Measurements from ENCODE around the gene HNRNPF.
A peak's percentile ranks its signal among the peaks of the same experiment; 100 is the strongest.
"Not testable (repeated sequence)": the region's sequence is repeated elsewhere in the genome, so short reads cannot be mapped to it uniquely, and the experiment has no call there.

Gene HNRNPF

GRCh38 chr10:43355749-43356371 lies 53.1 kb downstream of the HNRNPF start:
- DNase-seq (ENCODE audit: low read depth, low spot score): peak; percentile 90
- H3K27ac ChIP-seq: peak overlapping the region; percentile 83

- no peak for DNase-seq (ENCODE audit: low read depth, low spot score)
- peak overlapping the region; percentile 83 for H3K27ac ChIP-seq
These were observed 54.1 kb downstream of the HNRNPF start for GRCh38 chr10:43354879-43355380.

- H3K27ac ChIP-seq: peak overlapping the region; percentile 83
- DNase-seq (ENCODE audit: low read depth, low spot score): no peak
These were observed 54.7 kb downstream of the HNRNPF start for GRCh38 chr10:43354330-43354635.

GRCh38 chr10:43353495-43354329 lies 55.3 kb downstream of the HNRNPF start:
- no peak for DNase-seq (ENCODE audit: low read depth, low spot score)

GRCh38 chr10:43352951-43353350 lies 56.0 kb downstream of the HNRNPF start:
- no peak overlapping the region for H3K27ac ChIP-seq
- no peak for DNase-seq (ENCODE audit: low read depth, low spot score)

More at GRCh38 chr10:43353495-43354329, 55.3 kb downstream of the HNRNPF start:
- peak overlapping the region; percentile 83 for H3K27ac ChIP-seq

- no peak for DNase-seq (ENCODE audit: low read depth, low spot score)
- H3K27ac ChIP-seq: no peak overlapping the region
These were observed 57.7 kb downstream of the HNRNPF start for GRCh38 chr10:43351301-43351700.

- no peak overlapping the region for H3K27ac ChIP-seq
These were observed 58.3 kb downstream of the HNRNPF start for GRCh38 chr10:43350686-43351085.

GRCh38 chr10:43350156-43350555 lies 58.8 kb downstream of the HNRNPF start:
- DNase-seq (ENCODE audit: low read depth, low spot score): no peak
- H3K27ac ChIP-seq: no peak overlapping the region

More at GRCh38 chr10:43350686-43351085, 58.3 kb downstream of the HNRNPF start:
- DNase-seq (ENCODE audit: low read depth, low spot score): no peak

- DNase-seq (ENCODE audit: low read depth, low spot score): no peak
- no peak overlapping the region for H3K27ac ChIP-seq
These were observed 60.3 kb downstream of the HNRNPF start for GRCh38 chr10:43348511-43349312.

GRCh38 chr10:43347997-43348396 lies 61.0 kb downstream of the HNRNPF start:
- H3K27ac ChIP-seq: no peak overlapping the region
- DNase-seq (ENCODE audit: low read depth, low spot score): no peak

- no peak for DNase-seq (ENCODE audit: low read depth, low spot score)
- no peak overlapping the region for H3K27ac ChIP-seq
These were observed 64.9 kb downstream of the HNRNPF start for GRCh38 chr10:43344051-43344450.

GRCh38 chr10:43343126-43343525 lies 65.9 kb downstream of the HNRNPF start:
- no peak overlapping the region for H3K27ac ChIP-seq
- no peak for DNase-seq (ENCODE audit: low read depth, low spot score)

- DNase-seq (ENCODE audit: low read depth, low spot score): no peak
- H3K27ac ChIP-seq: no peak overlapping the region
These were observed 66.5 kb downstream of the HNRNPF start for GRCh38 chr10:43342279-43343125.

- no peak overlapping the region for H3K27ac ChIP-seq
- DNase-seq (ENCODE audit: low read depth, low spot score): no peak
These were observed 67.5 kb downstream of the HNRNPF start for GRCh38 chr10:43341450-43341849.

- peak; percentile 80 for DNase-seq (ENCODE audit: low read depth, low spot score)
These were observed 68.4 kb downstream of the HNRNPF start for GRCh38 chr10:43340619-43341018.

GRCh38 chr10:43340101-43340500 lies 68.9 kb downstream of the HNRNPF start:
- H3K27ac ChIP-seq: no peak overlapping the region
- DNase-seq (ENCODE audit: low read depth, low spot score): no peak

More at GRCh38 chr10:43340619-43341018, 68.4 kb downstream of the HNRNPF start:
- no peak overlapping the region for H3K27ac ChIP-seq

GRCh38 chr10:43339136-43339535 lies 69.8 kb downstream of the HNRNPF start:
- no peak for DNase-seq (ENCODE audit: low read depth, low spot score)
- H3K27ac ChIP-seq: no peak overlapping the region

- no peak overlapping the region for H3K27ac ChIP-seq
- no peak for DNase-seq (ENCODE audit: low read depth, low spot score)
These were observed 70.9 kb downstream of the HNRNPF start for GRCh38 chr10:43338117-43338516.

- not testable (repeated sequence) for DNase-seq (ENCODE audit: low read depth, low spot score); H3K27ac ChIP-seq
These were observed 71.5 kb downstream of the HNRNPF start for GRCh38 chr10:43337536-43337935.

All from epithelial cell of prostate (primary cell).